Stimulated activated CD8-positive, alpha-beta memory T cell treated with anti-CD3 and anti-CD28 coated beads, Interleukin-7, amount 100 ng/mL, for 48 hours (primary cell): ENCODE measurements around the gene TIPRL.

Experiments used
- DNase-seq, 2 donors: peaks; one replicate each; pipeline ENCODE4 v3.0.0-alpha.2; 2020; ENCODE audit warnings: low read depth in 1 of 2; ENCODE audit errors: extremely low read depth in 1 of 2

Gene TIPRL

GRCh38 chr1:168246506-168246905 lies 67.7 kb downstream of the TIPRL start:
- no peak for DNase-seq
